ENCODE data around the gene CEMIP.

CEMIP gene

DNA sequence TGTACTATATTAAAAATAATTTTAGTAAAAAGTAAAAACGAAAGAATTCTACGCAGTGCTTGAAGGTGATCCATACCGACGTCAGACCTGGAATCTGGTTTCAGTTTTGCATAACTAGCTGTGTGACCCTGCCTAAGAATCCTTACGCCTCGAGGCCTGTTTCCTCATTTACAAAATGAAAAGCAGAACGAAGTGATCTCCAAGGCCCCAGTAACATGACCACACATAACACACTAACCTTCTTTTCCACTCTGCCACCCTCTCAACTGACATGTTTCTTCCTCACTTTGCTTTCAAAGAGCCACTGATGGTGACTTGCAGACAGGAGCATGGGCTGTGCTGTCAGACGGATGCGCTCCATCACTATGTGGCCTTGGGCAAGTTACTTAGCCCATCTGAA is 205.7 kb downstream of the CEMIP start:
- H3K4me3 ChIP-seq (ENCODE audit: low read depth, low read length), result no peak overlapping the region
- TF ChIP-seq, protein P1, sequence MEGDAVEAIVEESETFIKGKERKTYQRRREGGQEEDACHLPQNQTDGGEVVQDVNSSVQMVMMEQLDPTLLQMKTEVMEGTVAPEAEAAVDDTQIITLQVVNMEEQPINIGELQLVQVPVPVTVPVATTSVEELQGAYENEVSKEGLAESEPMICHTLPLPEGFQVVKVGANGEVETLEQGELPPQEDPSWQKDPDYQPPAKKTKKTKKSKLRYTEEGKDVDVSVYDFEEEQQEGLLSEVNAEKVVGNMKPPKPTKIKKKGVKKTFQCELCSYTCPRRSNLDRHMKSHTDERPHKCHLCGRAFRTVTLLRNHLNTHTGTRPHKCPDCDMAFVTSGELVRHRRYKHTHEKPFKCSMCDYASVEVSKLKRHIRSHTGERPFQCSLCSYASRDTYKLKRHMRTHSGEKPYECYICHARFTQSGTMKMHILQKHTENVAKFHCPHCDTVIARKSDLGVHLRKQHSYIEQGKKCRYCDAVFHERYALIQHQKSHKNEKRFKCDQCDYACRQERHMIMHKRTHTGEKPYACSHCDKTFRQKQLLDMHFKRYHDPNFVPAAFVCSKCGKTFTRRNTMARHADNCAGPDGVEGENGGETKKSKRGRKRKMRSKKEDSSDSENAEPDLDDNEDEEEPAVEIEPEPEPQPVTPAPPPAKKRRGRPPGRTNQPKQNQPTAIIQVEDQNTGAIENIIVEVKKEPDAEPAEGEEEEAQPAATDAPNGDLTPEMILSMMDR (IDR thresholded peaks at IDR 0.05; ENCODE audit: low read depth, low read length, missing control alignments), result no peak
- DNase-seq (ENCODE audit: low read depth), result no peak

DNA sequence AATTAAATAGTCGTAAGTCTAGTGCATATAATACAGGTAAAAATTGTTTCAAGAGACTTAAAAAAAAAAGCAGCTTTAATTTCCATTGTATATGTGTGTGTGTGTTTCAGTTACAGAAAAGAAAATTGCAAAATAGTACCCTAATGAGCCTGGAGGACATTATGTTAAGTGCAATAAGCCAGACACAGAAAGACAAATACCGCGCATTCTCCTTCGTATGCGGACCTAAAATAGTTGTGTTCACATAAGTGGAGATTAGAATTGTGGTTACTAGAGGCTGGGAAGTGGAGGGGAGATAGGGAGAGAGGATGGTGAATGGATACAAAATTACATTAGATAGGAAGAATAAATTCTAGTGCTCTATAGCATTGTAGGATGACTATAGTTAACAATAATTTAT is 206.8 kb downstream of the CEMIP start:
- TF ChIP-seq, protein P1 (IDR thresholded peaks at IDR 0.05; ENCODE audit: low read depth, low read length, missing control alignments), result no peak
- H3K4me3 ChIP-seq (ENCODE audit: low read depth, low read length), result no peak overlapping the region

DNA sequence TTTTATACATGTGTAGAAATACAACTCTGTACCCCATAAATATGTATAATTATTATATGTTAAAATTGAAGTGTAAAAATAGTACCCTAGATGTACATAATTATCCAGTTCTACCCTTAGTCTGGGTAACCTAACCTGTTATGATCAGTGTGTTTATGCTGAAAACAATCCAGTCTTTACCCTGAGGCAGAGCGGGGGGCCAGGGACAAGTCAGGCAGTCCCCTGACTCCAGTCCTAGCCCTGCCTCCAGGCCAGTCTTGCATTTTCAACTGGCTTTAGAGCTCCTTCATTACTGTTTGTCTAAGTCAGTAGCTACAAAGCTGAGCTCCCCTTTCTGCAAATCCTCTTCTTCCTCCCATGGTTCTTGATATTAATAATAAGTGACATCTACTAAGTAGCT is 207.3 kb downstream of the CEMIP start:
- TF ChIP-seq, protein P1 (IDR thresholded peaks at IDR 0.05; ENCODE audit: low read depth, low read length, missing control alignments), result no peak
- DNase-seq (ENCODE audit: low read depth), result no peak
- no peak overlapping the region for H3K4me3 ChIP-seq (ENCODE audit: low read depth, low read length)

More for the DNA sequence above, 206.8 kb downstream of the CEMIP start:
- DNase-seq (ENCODE audit: low read depth), result no peak

DNA sequence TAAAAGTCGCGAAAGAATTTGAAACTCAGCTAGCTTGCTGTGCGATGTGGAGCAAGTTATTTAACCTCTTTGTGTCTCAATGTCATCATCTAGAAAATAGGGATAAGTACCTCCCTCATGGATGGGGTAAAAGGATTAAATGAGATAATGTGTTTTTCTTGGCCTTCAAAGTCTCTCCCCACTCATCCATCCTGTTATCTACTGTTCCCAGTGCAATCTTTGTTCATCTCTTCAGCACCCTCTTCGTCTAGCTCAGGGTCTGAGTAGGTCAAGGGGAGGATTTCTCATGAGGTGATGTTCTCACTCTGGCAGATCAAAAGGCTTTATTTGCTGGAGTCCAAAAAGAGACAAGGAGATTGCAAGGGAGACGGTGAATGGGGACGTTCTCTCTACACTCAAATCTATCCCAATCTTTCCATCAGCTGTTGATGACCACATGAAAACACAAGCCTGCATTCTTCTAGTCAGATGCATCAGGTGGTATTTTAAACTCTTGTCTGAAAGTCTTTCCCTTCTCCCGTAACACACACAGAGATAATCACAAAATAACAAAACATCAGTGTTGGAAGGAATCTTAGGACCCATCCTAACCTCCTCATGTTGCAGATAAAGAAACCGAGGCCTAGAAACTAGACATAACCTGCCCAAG is 209.1 kb downstream of the CEMIP start:
- no peak for DNase-seq (ENCODE audit: low read depth)
- H3K4me3 ChIP-seq (ENCODE audit: low read depth, low read length), result peak overlapping the region; percentile 98
- TF ChIP-seq, protein P1 (IDR thresholded peaks at IDR 0.05; ENCODE audit: low read depth, low read length, missing control alignments), result no peak

DNA sequence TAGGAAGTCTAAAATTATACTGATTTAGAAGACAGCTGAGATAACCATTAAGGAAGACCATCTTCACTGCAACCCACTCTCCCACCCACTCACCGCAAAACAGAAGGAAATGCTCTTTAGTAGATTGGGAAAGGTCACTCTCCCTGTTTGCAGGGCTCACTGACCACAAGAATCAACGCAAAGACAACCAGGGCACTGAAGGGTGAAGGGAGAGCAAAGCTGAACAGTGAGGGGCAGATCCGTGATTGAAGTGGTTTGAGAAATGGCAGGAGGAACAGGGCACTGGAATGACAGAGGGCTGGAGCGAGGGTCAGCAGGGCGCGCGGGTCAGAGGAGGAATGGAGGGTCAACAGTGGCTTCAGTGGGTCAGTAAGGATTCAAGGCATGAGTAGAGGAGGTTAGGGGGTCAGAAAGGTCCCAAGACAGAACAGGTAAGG is 209.9 kb downstream of the CEMIP start:
- TF ChIP-seq, protein P1 (IDR thresholded peaks at IDR 0.05; ENCODE audit: low read depth, low read length, missing control alignments), result no peak
- no peak for DNase-seq (ENCODE audit: low read depth)
- peak overlapping the region; percentile 98 for H3K4me3 ChIP-seq (ENCODE audit: low read depth, low read length)

DNA sequence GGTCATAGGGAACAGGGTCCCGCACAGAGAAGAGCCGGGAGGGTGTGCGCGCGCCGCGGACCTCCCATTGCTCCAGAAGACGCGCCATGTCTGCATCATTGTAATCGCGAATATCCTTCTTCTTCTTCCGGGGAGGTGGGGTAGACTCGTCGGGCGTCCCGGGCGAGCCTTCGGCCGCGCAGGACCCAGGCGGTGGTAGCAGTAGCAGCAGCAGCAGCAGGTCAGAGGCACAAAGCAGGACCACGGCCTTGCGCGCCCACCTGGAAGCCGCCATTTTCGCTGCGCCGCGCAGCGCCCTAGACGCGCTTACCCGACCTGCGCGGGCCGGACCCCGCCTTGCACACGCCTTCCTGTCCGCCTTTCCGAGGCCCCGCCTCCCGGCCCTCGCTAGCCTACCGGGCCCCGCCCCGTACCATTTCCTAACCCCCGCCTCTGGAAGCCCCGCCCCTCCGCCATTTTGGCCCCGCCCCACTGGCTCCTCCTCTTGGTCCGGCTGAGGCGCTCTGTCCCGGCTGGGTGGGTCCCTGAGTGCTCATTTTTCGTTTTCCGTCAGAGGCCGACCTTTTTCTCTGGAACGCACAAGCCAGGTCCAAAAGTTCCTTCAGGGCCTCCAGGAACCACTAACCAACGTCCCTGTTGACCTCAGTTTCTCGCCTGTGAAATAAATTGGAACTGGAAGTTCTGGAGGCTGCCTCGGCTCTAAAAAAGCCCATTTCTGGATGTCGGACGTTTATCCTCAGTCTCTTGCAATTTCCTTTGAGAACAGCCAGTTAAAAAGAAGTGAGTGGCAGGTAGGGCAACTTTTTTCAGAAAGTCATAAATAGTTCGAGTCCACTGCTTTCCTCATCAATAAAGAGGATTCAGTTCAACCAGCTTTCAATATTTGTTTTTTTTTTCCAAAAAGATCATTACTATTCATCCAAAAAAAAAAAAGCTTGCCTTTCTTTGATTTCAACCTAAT is 210.6 kb downstream of the CEMIP start, which contains the start of gene MESD:
MESD (minus strand) TSS at position 302 of the 961 bp plus-strand sequence; CDS start at position 274, 28 bp downstream.
- peak; percentile 80 for DNase-seq (ENCODE audit: low read depth)
- H3K4me3 ChIP-seq (ENCODE audit: low read depth, low read length), result peak within 1 kb of the TSS; percentile 98
- TF ChIP-seq, protein P1 (IDR thresholded peaks at IDR 0.05; ENCODE audit: low read depth, low read length, missing control alignments), result no peak
